ENCODE measurements around the gene NUB1.

NUB1 gene

GRCh38 chr7:151346470-151346769 is 4.8 kb downstream of the NUB1 start:
- Mint-ChIP-seq H3K4me1 (ENCODE audit: low read depth) (peaks cover 33% of the 10 kb centered on the region), H3K36me3 (ENCODE audit: low read depth) (peaks cover 22% of the 10 kb centered on the region), H3K9me3 (no peaks in the 10 kb centered on the region), H3K4me3 (no peak overlapping the region), H3K27me3 (ENCODE audit: low read depth) (no peaks in the 10 kb centered on the region), H3K27ac (no peak overlapping the region)

DNA sequence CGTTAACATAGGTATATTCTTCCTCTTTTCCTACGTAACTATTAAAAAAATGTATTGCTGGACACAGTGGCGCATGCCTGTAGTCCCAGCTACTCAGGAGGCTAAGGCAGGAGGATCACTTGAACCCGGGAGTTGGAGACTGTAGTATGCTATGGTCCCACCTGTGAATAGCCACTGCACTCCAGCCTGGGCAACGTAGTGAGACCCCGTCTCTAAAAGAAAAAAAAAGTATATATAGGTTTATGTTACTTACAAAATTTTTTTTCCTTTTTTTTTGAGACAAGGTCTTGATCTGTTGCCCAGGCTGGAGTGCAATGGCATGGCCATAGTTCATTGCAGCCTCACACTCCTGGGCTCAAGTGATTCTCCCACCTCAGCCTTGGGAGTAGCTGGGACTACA is 5.6 kb downstream of the NUB1 start:
- Mint-ChIP-seq H3K27ac (no peak overlapping the region), H3K4me1 (ENCODE audit: low read depth) (peaks cover 39% of the 10 kb centered on the region), H3K4me3 (no peak overlapping the region), H3K27me3 (ENCODE audit: low read depth) (no peaks in the 10 kb centered on the region), H3K9me3 (no peaks in the 10 kb centered on the region), H3K36me3 (ENCODE audit: low read depth) (peaks cover 27% of the 10 kb centered on the region)

- Mint-ChIP-seq H3K27ac (peak overlapping the region; percentile 96), H3K4me3 (no peak overlapping the region), H3K4me1 (ENCODE audit: low read depth) (peaks cover 39% of the 10 kb centered on the region), H3K27me3 (ENCODE audit: low read depth) (no peaks in the 10 kb centered on the region), H3K9me3 (no peaks in the 10 kb centered on the region), H3K36me3 (ENCODE audit: low read depth) (peaks cover 35% of the 10 kb centered on the region)
These were observed 7.4 kb downstream of the NUB1 start for GRCh38 chr7:151348970-151349369.

DNA sequence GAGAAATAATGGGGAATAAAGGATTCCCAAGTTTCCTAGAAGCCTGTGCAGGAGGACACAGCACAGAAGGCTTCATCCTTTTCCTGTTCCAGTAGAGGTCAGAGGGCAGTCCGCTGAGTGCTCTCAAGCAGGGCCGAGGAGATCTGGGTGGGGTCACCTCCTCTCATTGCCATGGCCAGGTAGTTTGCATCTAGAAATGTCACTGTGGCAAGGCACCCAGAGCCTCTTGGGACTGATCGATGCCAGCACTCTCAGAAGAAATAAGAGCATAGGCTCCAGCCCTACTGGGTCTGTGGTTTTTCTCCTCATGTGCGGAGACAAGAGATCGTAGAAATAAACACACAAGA is 7.9 kb downstream of the NUB1 start:
- Mint-ChIP-seq H3K27me3 (ENCODE audit: low read depth) (no peaks in the 10 kb centered on the region), H3K4me3 (peak overlapping the region; percentile 83), H3K9me3 (no peaks in the 10 kb centered on the region), H3K36me3 (ENCODE audit: low read depth) (peaks cover 38% of the 10 kb centered on the region), H3K27ac (peak overlapping the region; percentile 96), H3K4me1 (ENCODE audit: low read depth) (peaks cover 39% of the 10 kb centered on the region)

GRCh38 chr7:151351027-151351426 is 9.4 kb downstream of the NUB1 start:
- Mint-ChIP-seq H3K27me3 (ENCODE audit: low read depth) (no peaks in the 10 kb centered on the region), H3K36me3 (ENCODE audit: low read depth) (peaks cover 48% of the 10 kb centered on the region), H3K4me1 (ENCODE audit: low read depth) (peaks cover 42% of the 10 kb centered on the region), H3K4me3 (peak overlapping the region; percentile 49), H3K27ac (peak overlapping the region; percentile 85), H3K9me3 (no peaks in the 10 kb centered on the region)

GRCh38 chr7:151351967-151352366 is 10.4 kb downstream of the NUB1 start:
- peak overlapping the region; percentile 49 for H3K4me3 Mint-ChIP-seq
- H3K4me1 Mint-ChIP-seq (ENCODE audit: low read depth), result peaks cover 42% of the 10 kb centered on the region
- H3K36me3 Mint-ChIP-seq (ENCODE audit: low read depth), result peaks cover 52% of the 10 kb centered on the region
- H3K27ac Mint-ChIP-seq, result peak overlapping the region; percentile 85
- H3K9me3 Mint-ChIP-seq, result no peaks in the 10 kb centered on the region
- no peaks in the 10 kb centered on the region for H3K27me3 Mint-ChIP-seq (ENCODE audit: low read depth)

- H3K36me3 Mint-ChIP-seq (ENCODE audit: low read depth), result peaks cover 55% of the 10 kb centered on the region
- H3K4me3 Mint-ChIP-seq, result no peak overlapping the region
These were observed 10.9 kb downstream of the NUB1 start for GRCh38 chr7:151352512-151352911.

GRCh38 chr7:151361193-151361959 is 19.8 kb downstream of the NUB1 start:
- peaks cover 45% of the 10 kb centered on the region for H3K36me3 Mint-ChIP-seq (ENCODE audit: low read depth)
- no peaks in the 10 kb centered on the region for H3K4me1 Mint-ChIP-seq (ENCODE audit: low read depth)
- no peak overlapping the region for H3K27ac Mint-ChIP-seq
- H3K4me3 Mint-ChIP-seq, result no peak overlapping the region
- no peaks in the 10 kb centered on the region for H3K27me3 Mint-ChIP-seq (ENCODE audit: low read depth)
- H3K9me3 Mint-ChIP-seq, result no peaks in the 10 kb centered on the region

More at GRCh38 chr7:151352512-151352911, 10.9 kb downstream of the NUB1 start:
- no peaks in the 10 kb centered on the region for H3K9me3 Mint-ChIP-seq
- peak overlapping the region; percentile 85 for H3K27ac Mint-ChIP-seq
- H3K4me1 Mint-ChIP-seq (ENCODE audit: low read depth), result peaks cover 42% of the 10 kb centered on the region
- no peaks in the 10 kb centered on the region for H3K27me3 Mint-ChIP-seq (ENCODE audit: low read depth)

DNA sequence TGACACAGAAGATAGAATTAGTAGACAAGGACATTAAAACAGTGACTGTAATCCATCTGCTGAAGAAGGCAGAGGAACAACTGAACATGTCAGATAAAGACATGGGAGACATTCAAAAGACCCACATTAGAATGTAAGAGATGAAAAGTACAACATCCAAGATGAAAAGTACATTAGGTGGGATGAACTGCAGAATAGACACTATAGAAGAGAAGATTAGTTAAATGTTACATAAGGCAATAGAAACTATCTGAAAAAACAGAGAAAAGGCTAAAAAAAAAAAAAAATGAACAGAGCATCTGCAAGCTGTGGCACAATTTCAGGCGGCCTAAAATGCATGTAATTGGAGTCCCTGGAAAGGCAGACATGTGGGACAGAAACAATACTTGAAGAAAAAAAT is 21.6 kb downstream of the NUB1 start:
- Mint-ChIP-seq H3K36me3 (ENCODE audit: low read depth) (peaks cover 45% of the 10 kb centered on the region), H3K4me3 (no peak overlapping the region)

DNA sequence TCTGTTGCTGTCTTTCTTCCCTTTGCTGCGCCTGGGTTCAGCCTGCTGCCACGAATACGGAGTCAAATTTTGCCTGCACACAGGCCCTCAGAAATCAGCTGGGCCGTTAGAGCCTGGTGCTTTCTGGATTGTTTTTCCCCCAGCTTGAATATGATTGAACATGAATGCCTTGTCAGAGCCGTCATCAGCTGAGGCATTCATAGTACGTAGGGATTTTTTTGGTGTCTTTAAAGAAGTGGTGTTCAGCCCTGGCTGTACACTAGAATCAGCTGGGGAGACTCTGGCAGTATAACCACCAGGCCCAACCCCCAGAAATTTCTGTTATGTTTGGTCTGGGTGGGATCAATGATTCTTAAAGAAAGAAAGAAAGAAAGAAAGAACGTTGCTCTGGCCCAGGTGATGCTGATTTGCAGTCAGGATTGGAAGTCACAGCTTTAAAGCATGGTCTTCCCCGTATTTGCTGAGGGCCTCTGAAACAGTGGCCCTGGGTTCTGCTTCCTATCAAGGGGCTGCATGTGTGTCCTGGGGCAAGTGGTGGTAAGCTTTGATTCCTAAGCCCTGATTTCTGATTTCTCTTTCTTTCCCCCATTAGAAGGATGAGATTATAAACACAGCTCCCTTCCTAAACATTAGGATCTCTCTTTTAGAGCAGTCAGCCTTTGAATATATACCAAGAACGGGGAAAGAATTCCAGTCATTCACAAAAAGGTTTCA is 24.7 kb downstream of the NUB1 start:
- Mint-ChIP-seq H3K9me3 (no peaks in the 10 kb centered on the region), H3K27ac (no peak overlapping the region), H3K27me3 (ENCODE audit: low read depth) (no peaks in the 10 kb centered on the region), H3K36me3 (ENCODE audit: low read depth) (peaks cover 39% of the 10 kb centered on the region), H3K4me3 (no peak overlapping the region), H3K4me1 (ENCODE audit: low read depth) (peaks cover 6% of the 10 kb centered on the region)

More for the DNA sequence above, 21.6 kb downstream of the NUB1 start:
- no peak overlapping the region for H3K27ac Mint-ChIP-seq
- no peaks in the 10 kb centered on the region for H3K27me3 Mint-ChIP-seq (ENCODE audit: low read depth)
- no peaks in the 10 kb centered on the region for H3K9me3 Mint-ChIP-seq
- H3K4me1 Mint-ChIP-seq (ENCODE audit: low read depth), result peaks cover 3% of the 10 kb centered on the region

DNA sequence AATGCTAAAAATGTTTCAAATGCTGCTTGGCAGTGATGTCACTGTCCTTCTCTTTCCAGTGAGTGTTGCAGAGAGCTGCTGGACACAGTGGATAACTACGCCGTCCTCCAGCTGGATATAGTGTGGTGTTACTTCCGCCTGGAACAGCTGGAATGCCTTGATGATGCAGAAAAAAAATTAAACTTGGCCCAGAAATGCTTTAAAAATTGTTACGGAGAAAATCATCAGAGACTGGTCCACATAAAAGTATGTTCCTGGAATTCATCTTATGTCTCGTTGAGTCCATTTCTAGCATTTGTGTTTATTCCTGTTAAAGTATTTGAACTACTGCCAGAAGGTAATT is 25.2 kb downstream of the NUB1 start:
- Mint-ChIP-seq H3K4me3 (no peak overlapping the region), H3K27ac (no peak overlapping the region), H3K9me3 (no peaks in the 10 kb centered on the region), H3K27me3 (ENCODE audit: low read depth) (no peaks in the 10 kb centered on the region), H3K36me3 (ENCODE audit: low read depth) (peaks cover 35% of the 10 kb centered on the region), H3K4me1 (ENCODE audit: low read depth) (peaks cover 6% of the 10 kb centered on the region)

GRCh38 chr7:151367284-151367683 is 25.7 kb downstream of the NUB1 start:
- no peaks in the 10 kb centered on the region for H3K9me3 Mint-ChIP-seq
- H3K27me3 Mint-ChIP-seq (ENCODE audit: low read depth), result no peaks in the 10 kb centered on the region
- no peak overlapping the region for H3K27ac Mint-ChIP-seq
- H3K36me3 Mint-ChIP-seq (ENCODE audit: low read depth), result peaks cover 33% of the 10 kb centered on the region
- peaks cover 6% of the 10 kb centered on the region for H3K4me1 Mint-ChIP-seq (ENCODE audit: low read depth)
- H3K4me3 Mint-ChIP-seq, result no peak overlapping the region

DNA sequence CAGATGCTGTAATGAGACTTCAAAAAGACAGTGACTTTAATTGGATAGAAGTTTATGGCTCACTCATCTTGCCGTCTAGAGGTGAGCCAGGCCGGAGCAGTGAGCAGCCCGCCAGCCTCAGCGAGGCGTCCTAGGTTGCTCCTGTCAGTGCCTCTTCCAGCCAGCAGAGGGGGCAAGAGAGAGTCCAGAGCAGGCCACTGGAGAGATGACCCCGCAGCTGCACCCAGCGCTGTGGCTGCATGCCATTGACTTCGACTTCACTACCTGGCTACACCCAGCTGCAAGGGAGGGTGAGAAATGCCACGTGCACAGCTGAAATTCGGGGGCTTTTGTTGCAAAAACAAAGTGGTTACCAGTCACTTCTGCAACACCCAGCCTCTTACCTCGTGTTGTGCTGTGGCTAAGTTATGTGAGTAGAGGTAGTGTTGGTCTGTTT is 26.5 kb downstream of the NUB1 start:
- no peak overlapping the region for H3K4me3 Mint-ChIP-seq
- H3K27me3 Mint-ChIP-seq (ENCODE audit: low read depth), result no peaks in the 10 kb centered on the region
- peaks cover 6% of the 10 kb centered on the region for H3K4me1 Mint-ChIP-seq (ENCODE audit: low read depth)
- H3K9me3 Mint-ChIP-seq, result no peaks in the 10 kb centered on the region
- no peak overlapping the region for H3K27ac Mint-ChIP-seq
- peaks cover 29% of the 10 kb centered on the region for H3K36me3 Mint-ChIP-seq (ENCODE audit: low read depth)

- Mint-ChIP-seq H3K4me1 (ENCODE audit: low read depth) (peaks cover 6% of the 10 kb centered on the region), H3K27me3 (ENCODE audit: low read depth) (no peaks in the 10 kb centered on the region), H3K27ac (no peak overlapping the region), H3K4me3 (no peak overlapping the region), H3K36me3 (ENCODE audit: low read depth) (peaks cover 24% of the 10 kb centered on the region), H3K9me3 (no peaks in the 10 kb centered on the region)
These were observed 29.7 kb downstream of the NUB1 start for GRCh38 chr7:151371266-151371665.

- Mint-ChIP-seq H3K36me3 (ENCODE audit: low read depth) (peaks cover 22% of the 10 kb centered on the region), H3K4me3 (no peak overlapping the region), H3K4me1 (ENCODE audit: low read depth) (peaks cover 6% of the 10 kb centered on the region), H3K27me3 (ENCODE audit: low read depth) (no peaks in the 10 kb centered on the region), H3K9me3 (no peaks in the 10 kb centered on the region), H3K27ac (no peak overlapping the region)
These were observed 31.1 kb downstream of the NUB1 start for GRCh38 chr7:151372612-151373265.
